ENCODE data around the gene POLR1E.

Gene POLR1E

DNA sequence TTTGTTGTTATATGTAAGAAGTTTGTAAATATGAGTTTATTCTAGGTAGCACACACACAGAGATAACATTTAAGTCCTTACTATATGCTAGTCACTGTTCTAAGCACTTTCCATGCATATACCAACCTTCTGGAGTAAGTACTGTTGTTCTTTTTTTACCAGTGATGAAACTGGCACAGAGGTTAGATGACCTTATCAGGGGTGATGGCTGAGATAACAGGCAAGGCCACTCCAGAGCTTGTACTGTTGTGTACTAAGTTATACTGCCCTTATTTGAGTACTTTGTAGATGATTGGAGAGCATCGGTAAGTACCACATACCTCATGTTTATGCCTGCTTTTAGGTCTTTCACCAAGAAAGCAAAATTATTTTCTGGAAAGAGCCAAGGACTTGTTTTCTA, 6.2 kb downstream of the POLR1E start:
- DNase-seq (ENCODE audit: insufficient read length) (no peak), FAIRE-seq (no peak)
- TF ChIP-seq TAF1 (IDR thresholded peaks at IDR 0.05; ENCODE audit: borderline replicate concordance, low read depth, low read length) = no peak
- no peak for TF ChIP-seq POLR2A (IDR thresholded peaks at IDR 0.05; ENCODE audit: low read depth, low read length)

DNA sequence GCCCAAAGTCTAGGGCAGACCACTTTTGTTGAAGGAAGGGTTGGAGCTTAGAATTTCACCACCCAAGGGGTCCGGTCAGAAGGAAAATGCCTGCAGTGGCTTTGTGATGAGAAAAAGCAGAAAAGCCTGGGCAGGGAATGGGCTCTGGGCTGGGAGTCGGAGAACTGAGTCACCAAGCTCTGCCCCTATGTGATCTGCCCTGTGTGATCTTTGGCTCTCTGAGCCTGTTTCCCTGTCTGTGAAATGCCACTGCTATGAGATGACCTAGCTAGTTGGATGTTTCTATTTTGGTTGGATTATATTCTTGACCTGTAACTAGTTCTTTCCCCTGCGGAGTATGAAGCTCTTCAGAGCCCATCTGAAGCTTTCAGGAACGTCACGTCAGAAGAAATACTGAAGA, 9.8 kb downstream of the POLR1E start:
- no peak for FAIRE-seq
- TF ChIP-seq POLR2A (IDR thresholded peaks at IDR 0.05; ENCODE audit: low read depth, low read length) (no peak), POLR2AphosphoS5 (IDR thresholded peaks at IDR 0.05; ENCODE audit: low read depth, low read length) (no peak), TAF1 (IDR thresholded peaks at IDR 0.05; ENCODE audit: borderline replicate concordance, low read depth, low read length) (no peak)
- no peak for DNase-seq (ENCODE audit: insufficient read length)

DNA sequence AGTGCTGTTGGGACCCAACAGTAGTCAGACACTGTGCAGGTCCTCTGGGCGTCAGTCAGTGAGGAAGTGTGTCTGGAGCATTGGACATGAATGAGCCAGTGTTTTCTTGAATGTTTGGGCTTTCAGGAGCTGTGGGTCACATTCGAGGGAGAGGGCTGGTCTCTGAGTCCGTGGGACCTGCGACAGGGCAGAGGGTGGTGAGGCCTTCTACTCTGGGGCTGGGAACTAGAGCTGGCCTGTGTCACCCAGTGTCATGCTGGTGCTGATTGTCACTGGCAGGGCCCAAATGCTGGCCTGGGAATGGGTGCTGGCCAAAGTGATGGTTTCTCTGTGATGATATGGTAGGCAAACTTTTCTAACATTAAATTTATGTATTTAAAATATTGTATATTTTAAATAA, 10.3 kb downstream of the POLR1E start:
- DNase-seq (ENCODE audit: insufficient read length) (no peak), FAIRE-seq (no peak)
- no peak for TF ChIP-seq POLR2AphosphoS5 (IDR thresholded peaks at IDR 0.05; ENCODE audit: low read depth, low read length)
- no peak for TF ChIP-seq TAF1 (IDR thresholded peaks at IDR 0.05; ENCODE audit: borderline replicate concordance, low read depth, low read length)
- no peak for TF ChIP-seq POLR2A (IDR thresholded peaks at IDR 0.05; ENCODE audit: low read depth, low read length)

DNA sequence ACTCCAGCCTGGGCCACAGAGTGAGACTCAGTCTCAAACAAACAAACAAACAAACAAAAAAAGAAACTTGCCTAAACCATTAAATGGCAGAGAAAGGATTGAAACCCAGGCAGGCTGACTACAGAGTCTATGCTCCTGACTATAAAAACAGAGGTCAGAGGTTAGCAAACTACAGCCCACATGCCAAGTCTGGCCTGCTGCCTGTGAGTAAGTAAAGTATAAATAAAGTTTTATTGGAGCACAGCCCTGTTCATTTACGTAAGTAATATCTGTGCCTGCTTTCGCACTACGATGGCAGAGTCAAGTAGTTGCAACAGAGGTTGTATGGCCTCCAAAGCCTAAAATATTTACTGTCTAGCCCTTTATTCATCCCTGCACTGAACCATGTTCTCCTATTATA, 11.6 kb downstream of the POLR1E start:
- no peak for DNase-seq (ENCODE audit: insufficient read length)
- no peak for TF ChIP-seq TAF1 (IDR thresholded peaks at IDR 0.05; ENCODE audit: borderline replicate concordance, low read depth, low read length)
- TF ChIP-seq POLR2A (IDR thresholded peaks at IDR 0.05; ENCODE audit: low read depth, low read length) = no peak
- FAIRE-seq = no peak

DNA sequence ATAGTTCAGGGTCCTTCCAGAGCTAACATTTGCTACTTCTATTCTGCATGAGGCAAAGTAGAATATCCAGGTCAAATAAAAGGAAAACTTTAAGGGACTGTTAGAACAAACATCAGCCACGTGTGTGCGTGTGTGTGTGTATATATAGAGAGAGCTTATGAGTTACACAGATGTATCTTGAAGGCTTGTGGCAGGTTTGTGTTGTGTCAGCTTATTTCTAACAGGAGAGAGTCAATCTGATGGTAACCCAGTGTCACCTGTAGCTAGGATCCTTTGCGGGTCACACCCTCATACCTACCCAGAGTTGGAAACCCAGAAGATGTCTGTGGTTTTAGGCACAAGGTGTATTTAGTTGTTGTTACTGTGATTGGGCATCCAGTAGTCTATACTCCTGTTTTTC, 12.7 kb downstream of the POLR1E start:
- FAIRE-seq (peak; percentile 56), DNase-seq (ENCODE audit: insufficient read length) (no peak)
- TF ChIP-seq POLR2A (IDR thresholded peaks at IDR 0.05; ENCODE audit: low read depth, low read length) (no peak), POLR2AphosphoS5 (IDR thresholded peaks at IDR 0.05; ENCODE audit: low read depth, low read length) (no peak), TAF1 (IDR thresholded peaks at IDR 0.05; ENCODE audit: borderline replicate concordance, low read depth, low read length) (no peak)

DNA sequence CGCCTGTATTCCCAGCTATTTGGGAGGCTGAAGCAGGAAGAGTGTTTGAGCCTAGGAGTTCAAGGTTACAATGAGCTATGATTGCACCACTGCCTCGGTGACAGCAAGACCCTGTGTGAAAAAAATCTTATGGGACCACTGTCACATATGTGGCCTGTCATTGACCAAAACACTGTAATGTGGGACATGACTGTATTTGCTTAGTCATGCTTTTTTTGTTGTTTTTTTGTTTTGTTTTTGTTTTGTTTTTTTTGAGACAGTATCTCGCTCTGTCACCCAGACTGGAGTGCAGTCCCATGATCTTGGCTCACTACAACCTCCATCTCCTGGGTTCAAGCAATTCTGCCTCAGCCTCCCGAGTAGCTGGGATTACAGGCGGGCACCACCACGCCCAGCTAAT, 13.5 kb downstream of the POLR1E start:
- no peak for TF ChIP-seq POLR2A (IDR thresholded peaks at IDR 0.05; ENCODE audit: low read depth, low read length)
- no peak for TF ChIP-seq TAF1 (IDR thresholded peaks at IDR 0.05; ENCODE audit: borderline replicate concordance, low read depth, low read length)
- no peak for TF ChIP-seq POLR2AphosphoS5 (IDR thresholded peaks at IDR 0.05; ENCODE audit: low read depth, low read length)
- FAIRE-seq (no peak), DNase-seq (ENCODE audit: insufficient read length) (no peak)

DNA sequence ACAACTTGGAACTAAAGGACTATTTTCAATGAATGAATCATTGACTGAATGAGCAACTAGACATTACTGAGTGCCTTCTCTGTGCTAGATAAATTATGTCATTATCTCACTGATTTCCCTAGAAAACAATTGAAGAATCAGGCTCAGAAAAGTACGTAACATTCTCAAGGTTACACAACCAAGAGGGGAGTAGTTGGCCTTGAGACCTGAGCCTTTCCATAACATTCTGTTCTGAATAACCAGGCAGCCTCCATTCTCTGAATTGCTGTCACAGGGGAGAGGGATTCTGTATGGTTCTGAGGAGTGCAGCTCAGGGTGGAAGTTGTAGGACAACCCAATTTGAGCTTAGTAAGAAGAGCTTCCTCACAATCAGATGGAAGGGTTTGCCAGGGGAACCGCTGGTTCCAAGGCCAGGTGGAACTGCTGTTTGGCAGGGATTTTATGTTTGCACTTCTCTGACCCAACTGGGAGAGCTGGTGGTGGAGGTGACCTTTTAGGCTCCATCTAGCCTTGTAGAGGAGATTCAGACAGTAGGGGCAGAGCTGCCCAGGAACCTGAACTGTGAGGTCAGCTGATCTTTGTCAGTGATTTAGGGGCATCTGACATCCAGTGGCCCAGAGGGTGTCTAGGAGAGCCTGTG, 16.3 kb downstream of the POLR1E start:
- no peak for FAIRE-seq
- TF ChIP-seq TAF1 (IDR thresholded peaks at IDR 0.05; ENCODE audit: borderline replicate concordance, low read depth, low read length) (no peak), POLR2A (IDR thresholded peaks at IDR 0.05; ENCODE audit: low read depth, low read length) (no peak), POLR2AphosphoS5 (IDR thresholded peaks at IDR 0.05; ENCODE audit: low read depth, low read length) (no peak)
- no peak for DNase-seq (ENCODE audit: insufficient read length)

DNA sequence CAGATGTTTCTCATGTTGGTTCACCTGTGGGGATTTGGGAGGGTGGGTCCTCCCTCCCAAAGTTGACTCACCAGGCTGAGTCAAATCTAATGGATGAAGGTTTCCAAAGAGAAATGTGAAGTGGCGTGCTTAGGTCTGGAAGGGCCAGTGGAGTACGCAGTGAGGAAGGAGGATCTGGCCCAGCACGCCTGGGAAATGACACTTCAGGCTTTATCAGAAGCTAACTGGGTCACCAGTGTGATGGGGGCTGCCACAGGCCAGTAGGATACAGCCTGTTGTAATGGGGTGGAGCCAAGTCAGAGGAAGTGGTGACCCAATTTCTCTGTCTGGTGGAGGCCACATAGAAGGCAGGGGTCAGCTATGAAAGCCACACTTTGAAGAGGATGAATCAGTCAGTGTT, 18.0 kb downstream of the POLR1E start:
- TF ChIP-seq POLR2A (IDR thresholded peaks at IDR 0.05; ENCODE audit: low read depth, low read length) = peak; percentile 25; the same call in 1 of the 2 replicates
- no peak for TF ChIP-seq POLR2AphosphoS5 (IDR thresholded peaks at IDR 0.05; ENCODE audit: low read depth, low read length)
- DNase-seq (ENCODE audit: insufficient read length) (no peak), FAIRE-seq (no peak)

DNA sequence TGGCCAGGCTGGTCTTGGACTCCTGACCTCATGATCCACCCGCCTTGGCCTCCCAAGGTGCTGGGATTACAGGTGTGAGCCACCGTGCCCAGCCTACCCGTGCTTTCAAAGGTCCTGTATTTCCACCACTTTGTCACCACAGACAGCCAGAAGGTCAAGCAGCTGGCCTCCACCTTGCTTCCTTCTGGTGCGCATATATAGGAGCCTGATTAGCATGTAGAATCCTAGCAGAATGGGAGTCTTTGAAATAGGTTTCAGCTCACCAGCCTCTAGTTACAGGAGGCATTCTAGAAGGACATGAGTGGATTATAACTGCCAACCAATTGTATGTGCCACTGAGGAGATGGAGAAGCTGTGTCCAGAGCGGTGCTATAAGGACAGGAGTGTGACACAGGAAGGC, 18.9 kb downstream of the POLR1E start:
- FAIRE-seq (no peak), DNase-seq (ENCODE audit: insufficient read length) (no peak)
- TF ChIP-seq POLR2A (IDR thresholded peaks at IDR 0.05; ENCODE audit: low read depth, low read length) (no peak), POLR2AphosphoS5 (IDR thresholded peaks at IDR 0.05; ENCODE audit: low read depth, low read length) (0 out of 2 replicates have a peak, but pooled peaks have one; percentile 33)

DNA sequence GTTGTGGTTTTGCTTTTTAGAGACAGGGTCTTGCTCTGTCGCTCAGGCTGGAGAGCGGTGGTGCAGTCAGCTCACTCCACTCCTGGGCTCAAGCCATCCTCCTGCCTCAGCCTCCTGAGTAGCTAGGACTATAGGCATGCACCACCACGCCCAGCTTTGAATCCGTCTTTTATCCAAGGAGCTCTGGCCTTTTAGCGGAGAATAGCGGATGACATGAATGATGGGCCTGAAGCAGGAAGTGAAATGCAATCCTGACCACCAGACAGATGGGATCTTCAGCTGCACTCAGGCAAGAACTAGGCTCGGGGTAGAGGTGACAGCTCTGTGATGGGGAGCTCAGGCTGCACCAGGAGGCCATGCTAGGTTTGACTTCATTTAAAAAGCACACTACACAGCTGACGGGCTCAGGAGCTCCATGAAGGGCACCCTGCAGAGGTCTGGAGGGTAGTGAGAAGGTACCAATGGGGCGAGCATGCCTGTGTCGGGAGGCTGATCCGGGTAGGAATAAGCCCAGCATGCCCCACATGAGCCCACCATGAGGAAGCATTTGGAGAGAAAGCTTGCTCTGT, 21.9 kb downstream of the POLR1E start:
- no peak for FAIRE-seq
- TF ChIP-seq TAF1 (IDR thresholded peaks at IDR 0.05; ENCODE audit: borderline replicate concordance, low read depth, low read length) (no peak), POLR2AphosphoS5 (IDR thresholded peaks at IDR 0.05; ENCODE audit: low read depth, low read length) (0 out of 2 replicates have a peak, but pooled peaks have one; percentile 28)
- no peak for DNase-seq (ENCODE audit: insufficient read length)

DNA sequence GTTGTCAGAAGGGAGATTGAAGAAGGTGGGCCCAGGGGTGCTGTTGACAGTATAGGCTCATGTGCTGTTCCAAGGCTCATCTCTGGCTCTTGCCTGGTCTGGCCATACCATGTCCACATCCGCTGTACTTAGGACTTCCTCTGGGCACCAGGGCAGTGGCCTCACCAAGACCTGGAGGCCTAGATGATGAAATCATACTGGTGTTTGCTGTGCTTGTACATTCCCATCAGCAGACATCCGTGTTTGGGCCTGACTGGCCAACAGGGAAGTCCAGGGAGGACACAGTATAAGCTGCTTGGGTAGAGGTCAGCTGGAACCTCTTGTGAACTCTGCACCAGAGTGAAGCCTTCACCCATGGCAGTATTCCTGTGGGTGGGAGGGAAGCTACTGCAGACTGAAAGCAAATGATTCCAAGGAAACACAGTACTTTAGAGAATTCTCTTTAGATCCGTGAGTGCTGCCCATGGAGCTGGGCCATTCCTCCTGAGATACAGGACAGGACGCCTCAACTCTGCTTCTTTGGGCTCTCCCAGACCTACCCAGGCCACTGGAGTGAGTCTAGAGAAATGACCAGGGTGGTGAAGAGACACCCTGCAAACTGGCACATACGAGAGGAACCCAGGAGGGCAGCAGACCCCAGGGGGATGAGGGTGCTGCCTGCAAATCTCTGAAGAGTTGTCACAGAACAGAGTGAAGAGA, 22.5 kb downstream of the POLR1E start:
- no peak for DNase-seq (ENCODE audit: insufficient read length)
- TF ChIP-seq POLR2AphosphoS5 (IDR thresholded peaks at IDR 0.05; ENCODE audit: low read depth, low read length) (peak; percentile 3; the same call in 1 of the 2 replicates), TAF1 (IDR thresholded peaks at IDR 0.05; ENCODE audit: borderline replicate concordance, low read depth, low read length) (no peak), POLR2A (IDR thresholded peaks at IDR 0.05; ENCODE audit: low read depth, low read length) (no peak; the same call in 1 of the 2 replicates)
- FAIRE-seq = no peak

DNA sequence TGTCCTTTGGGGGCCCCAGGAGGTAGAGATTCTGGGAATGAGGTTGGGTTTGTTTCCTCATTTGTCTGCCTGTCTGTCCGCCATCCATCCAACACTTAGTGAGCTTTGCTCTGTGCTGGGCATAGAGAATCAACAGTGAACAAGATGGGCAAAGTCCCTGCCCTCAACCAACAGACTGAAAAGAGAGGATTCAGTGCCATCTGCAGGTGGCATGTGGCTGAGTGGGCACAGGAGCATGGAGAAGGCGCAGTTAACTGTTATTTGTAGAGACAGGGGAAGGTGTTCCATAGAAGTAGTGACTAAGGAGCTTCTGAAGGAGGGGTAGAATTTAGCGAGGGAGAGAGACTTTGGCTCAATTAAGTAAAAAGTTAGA, 23.1 kb downstream of the POLR1E start:
- TF ChIP-seq POLR2A (IDR thresholded peaks at IDR 0.05; ENCODE audit: low read depth, low read length) (no peak; the same call in 1 of the 2 replicates), TAF1 (IDR thresholded peaks at IDR 0.05; ENCODE audit: borderline replicate concordance, low read depth, low read length) (no peak), POLR2AphosphoS5 (IDR thresholded peaks at IDR 0.05; ENCODE audit: low read depth, low read length) (no peak)
- DNase-seq (ENCODE audit: insufficient read length) = no peak
- FAIRE-seq = no peak

All from GM12892 (cell line).